CD4-positive, alpha-beta T cell (primary cell): ENCODE results near the gene MAD2L2. TPM values are rescaled to one million over a fixed set of nuclear protein-coding genes. Genes with fewer than 3 reads are reported as not detected.
A peak's percentile ranks its signal among the peaks of the same experiment; 100 is the strongest.

ENCODE experiments used
- ATAC-seq: fragments of 200-7000 bp; cut with Tn5 transposase; one replicate; pipeline ENCODE4 v1.10.0; 2022; ENCODE audit warnings: mild to moderate bottlenecking; ENCODE audit not compliant: poor library complexity
- CTCF ChIA-PET: fragments of 350-600 bp; sonication (Branson Sonifier 250); formaldehyde crosslinking; loops from one replicate; lab custom pipeline; 2021; ENCODE audit warnings: antibody characterized with exemption, inconsistent platforms; lab: Charles Lee
- POLR2A ChIA-PET: fragments of 350-600 bp; sonication (Branson Sonifier 250); formaldehyde crosslinking; loops from one replicate; lab custom pipeline; 2021; ENCODE audit warnings: antibody characterized with exemption, inconsistent platforms; lab: Charles Lee
- DNase-seq, 14 experiments: peaks; one replicate each; pipeline ENCODE4 v3.0.0-alpha.2; 2013 to 2020; ENCODE audit warnings: mixed read lengths in 2 of 14
- H3K27ac ChIP-seq, 2 donors: one replicate each; pipeline versions ENCODE4 v1.5.1 to v1.7.0; 2013; ENCODE audit warnings: low read length in 2 of 2, low read depth in 1 of 2, mild to moderate bottlenecking in 1 of 2
- H3K27me3 ChIP-seq, 2 experiments: 1 replicate in 1 of 2; 2 replicates in 1 of 2; pipeline versions ENCODE4 v1.6.1 to v1.7.0; 2013; ENCODE audit warnings: low read length in 2 of 2, control low read depth in 1 of 2, mild to moderate bottlenecking in 1 of 2, moderate library complexity in 1 of 2; ENCODE audit not compliant: insufficient read depth in 2 of 2, control insufficient read depth in 1 of 2
- H3K36me3 ChIP-seq: one replicate; pipeline ENCODE4 v1.6.1; 2013; ENCODE audit warnings: low read length, control low read depth; ENCODE audit not compliant: insufficient read depth
- H3K4me1 ChIP-seq: one replicate; pipeline ENCODE4 v1.6.1; 2013; ENCODE audit warnings: low read length, control low read depth; ENCODE audit not compliant: insufficient read depth
- H3K4me3 ChIP-seq: one replicate; pipeline ENCODE4 v1.5.1; 2013; ENCODE audit warnings: mild to moderate bottlenecking, low read length, moderate library complexity
- H3K9me3 ChIP-seq, 2 experiments: 1 replicate in 1 of 2; 2 replicates in 1 of 2; pipeline versions ENCODE4 v1.6.1 to v1.7.0; 2013; ENCODE audit warnings: low read length in 2 of 2, mild to moderate bottlenecking in 2 of 2, control low read depth in 1 of 2, moderate library complexity in 1 of 2; ENCODE audit not compliant: control insufficient read depth in 1 of 2, insufficient read depth in 1 of 2
- H3K27ac Mint-ChIP-seq: one replicate; pipeline ENCODE4 v1.8.0; 2020; ENCODE audit warnings: mixed read lengths
- H3K27me3 Mint-ChIP-seq: one replicate; pipeline ENCODE4 v1.8.0; 2021; ENCODE audit warnings: mixed read lengths
- H3K36me3 Mint-ChIP-seq: one replicate; pipeline ENCODE4 v1.8.0; 2021; ENCODE audit warnings: low read depth, mixed read lengths
- H3K4me1 Mint-ChIP-seq: one replicate; pipeline ENCODE4 v1.8.0; 2021; ENCODE audit warnings: low read depth, mixed read lengths
- H3K4me3 Mint-ChIP-seq: one replicate; pipeline ENCODE4 v1.8.0; 2020; ENCODE audit warnings: mild to moderate bottlenecking, mixed read lengths
- H3K9me3 Mint-ChIP-seq: one replicate; pipeline ENCODE4 v1.8.0; 2020; ENCODE audit warnings: mixed read lengths
- intact Hi-C, 2 experiments: fragments of 100-400 bp; cut with DNase I in 1 of 2; cut with micrococcal nuclease in 1 of 2; formaldehyde crosslinking; loops; one replicate each; pipeline versions ENCODE4 v1.15.1 to v1.9.0; 2023 to 2025; cut with DNase I, micrococcal nuclease
- total RNA-seq, 174 experiments: library from RNA in 2 of 174; stranded (reverse) in 2 of 174; gene quantifications; one replicate each; pipeline ENCODE4 v1.2.3 and lab custom pipeline; 2021 to 2026
- TF ChIP-seq, protein P1 (sequence below): fragments of 200-600 bp; IDR thresholded peaks from one replicate; pipeline ENCODE4 v1.8.0; 2022; ENCODE audit warnings: antibody characterized with exemption, mild to moderate bottlenecking

MAD2L2 gene
- total RNA-seq, 2 experiments from 2014 or later: 24.6 to 28.3 TPM

DNA sequence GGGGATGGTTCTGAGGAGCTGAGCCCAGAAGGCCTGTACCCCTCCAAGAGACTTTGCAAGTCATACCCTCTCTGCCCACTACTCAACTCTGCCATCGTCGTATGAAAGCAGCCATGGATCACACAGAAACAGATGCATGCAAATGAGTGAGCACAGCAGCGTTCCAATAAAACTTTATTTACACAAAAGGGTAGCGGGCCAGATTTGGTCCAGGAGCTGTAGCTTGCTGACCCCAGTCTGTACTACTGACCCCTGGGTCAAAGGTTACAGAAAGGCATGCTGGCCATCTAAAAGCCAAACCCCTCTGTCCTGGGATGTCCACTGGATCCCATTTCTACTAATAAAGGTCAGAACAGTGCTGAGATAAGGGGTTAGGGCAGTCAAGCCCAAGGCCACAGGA is 46.2 kb upstream of the MAD2L2 start:
- H3K4me1 Mint-ChIP-seq: peaks cover 41% of the 10 kb centered on the region
- peaks cover 50% of the 10 kb centered on the region for H3K4me1 ChIP-seq
- CTCF ChIA-PET: no interaction called here

DNA sequence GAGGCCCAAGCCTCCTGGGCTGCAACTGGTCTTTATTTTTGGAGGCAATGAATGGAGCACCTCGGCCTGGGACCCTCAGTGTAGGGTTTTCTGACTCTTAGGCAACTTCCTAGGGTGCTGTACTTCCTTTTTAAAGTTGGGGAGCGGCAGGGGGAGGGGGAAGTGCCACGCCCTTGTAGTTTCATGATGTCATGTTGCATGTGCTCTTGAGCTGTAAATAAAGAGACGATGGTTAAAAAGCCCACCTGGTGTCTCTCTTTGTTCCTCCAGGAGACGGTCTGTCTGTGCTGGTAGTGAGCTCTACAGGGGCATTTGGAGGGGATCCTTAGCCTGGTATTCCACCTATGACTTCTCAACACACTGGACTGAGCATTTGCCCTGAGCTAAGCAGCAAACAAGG is 44.7 kb upstream of the MAD2L2 start:
- peak in 2 of 14 experiments; percentile 45 to 47 for DNase-seq
- H3K27me3 Mint-ChIP-seq: no peaks in the 10 kb centered on the region
- H3K27me3 ChIP-seq: no peaks in the 10 kb centered on the region
- intact Hi-C loops: no loop called here
- no peaks in the 10 kb centered on the region for H3K36me3 Mint-ChIP-seq
- no peaks in the 10 kb centered on the region for H3K9me3 ChIP-seq
- H3K27ac Mint-ChIP-seq: no peak overlapping the region
- H3K4me1 Mint-ChIP-seq: peaks cover 26% of the 10 kb centered on the region
- ChIA-PET CTCF (interaction anchor here (1.0 kb wide), 1 partner anchor 70 kb away, joined by 3 read pairs; no protein-coding TSS in a partner anchor), POLR2A (interaction anchor here (1.2 to 1.3 kb wide), 2 partner anchors 11 to 182 kb away, joined by 3 to 5 read pairs; no protein-coding TSS in a partner anchor)
- no peaks in the 10 kb centered on the region for H3K36me3 ChIP-seq
- no peaks in the 10 kb centered on the region for H3K9me3 Mint-ChIP-seq
- ATAC-seq: no peak
- H3K4me3 ChIP-seq: no peak overlapping the region
- H3K4me3 Mint-ChIP-seq: no peak overlapping the region
- no peak overlapping the region for H3K27ac ChIP-seq
- TF ChIP-seq, protein P1, sequence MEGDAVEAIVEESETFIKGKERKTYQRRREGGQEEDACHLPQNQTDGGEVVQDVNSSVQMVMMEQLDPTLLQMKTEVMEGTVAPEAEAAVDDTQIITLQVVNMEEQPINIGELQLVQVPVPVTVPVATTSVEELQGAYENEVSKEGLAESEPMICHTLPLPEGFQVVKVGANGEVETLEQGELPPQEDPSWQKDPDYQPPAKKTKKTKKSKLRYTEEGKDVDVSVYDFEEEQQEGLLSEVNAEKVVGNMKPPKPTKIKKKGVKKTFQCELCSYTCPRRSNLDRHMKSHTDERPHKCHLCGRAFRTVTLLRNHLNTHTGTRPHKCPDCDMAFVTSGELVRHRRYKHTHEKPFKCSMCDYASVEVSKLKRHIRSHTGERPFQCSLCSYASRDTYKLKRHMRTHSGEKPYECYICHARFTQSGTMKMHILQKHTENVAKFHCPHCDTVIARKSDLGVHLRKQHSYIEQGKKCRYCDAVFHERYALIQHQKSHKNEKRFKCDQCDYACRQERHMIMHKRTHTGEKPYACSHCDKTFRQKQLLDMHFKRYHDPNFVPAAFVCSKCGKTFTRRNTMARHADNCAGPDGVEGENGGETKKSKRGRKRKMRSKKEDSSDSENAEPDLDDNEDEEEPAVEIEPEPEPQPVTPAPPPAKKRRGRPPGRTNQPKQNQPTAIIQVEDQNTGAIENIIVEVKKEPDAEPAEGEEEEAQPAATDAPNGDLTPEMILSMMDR: no peak
- peaks cover 35% of the 10 kb centered on the region for H3K4me1 ChIP-seq

More for the DNA sequence above, 46.2 kb upstream of the MAD2L2 start:
- no peaks in the 10 kb centered on the region for H3K9me3 Mint-ChIP-seq
- POLR2A ChIA-PET: no interaction called here
- Histone ChIP-seq H3K36me3 (no peaks in the 10 kb centered on the region), H3K4me3 (no peak overlapping the region), H3K9me3 (no peaks in the 10 kb centered on the region), H3K27ac (no peak overlapping the region), H3K27me3 (no peaks in the 10 kb centered on the region)
- TF ChIP-seq, protein P1: no peak
- no peak overlapping the region for H3K27ac Mint-ChIP-seq
- no peaks in the 10 kb centered on the region for H3K36me3 Mint-ChIP-seq
- no peaks in the 10 kb centered on the region for H3K27me3 Mint-ChIP-seq
- H3K4me3 Mint-ChIP-seq: no peak overlapping the region
- intact Hi-C loops: no loop called here
- DNase-seq (no peak), ATAC-seq (no peak)

DNA sequence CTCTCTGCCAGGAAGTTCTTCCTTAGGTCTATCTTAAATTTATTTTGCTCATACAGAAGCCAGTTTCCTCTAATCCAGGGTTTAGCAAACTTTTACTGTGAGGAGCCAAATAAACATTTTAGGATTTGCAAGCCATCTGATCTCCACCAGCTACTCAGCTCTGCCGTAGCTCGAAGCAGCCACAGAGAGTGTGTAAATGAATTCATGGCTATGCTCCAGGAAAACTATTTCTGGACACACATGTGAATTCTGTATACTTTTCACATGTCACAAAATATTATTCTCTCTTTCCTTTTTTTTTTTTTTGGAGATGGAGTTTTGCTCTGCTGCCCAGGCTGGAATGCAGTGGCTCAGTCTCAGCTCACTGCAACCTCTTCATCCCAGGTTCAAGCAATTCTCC is 41.6 kb upstream of the MAD2L2 start:
- Mint-ChIP-seq H3K4me3 (no peak overlapping the region), H3K4me1 (peaks cover 26% of the 10 kb centered on the region), H3K27ac (no peak overlapping the region), H3K27me3 (no peaks in the 10 kb centered on the region), H3K36me3 (no peaks in the 10 kb centered on the region), H3K9me3 (no peaks in the 10 kb centered on the region)
- intact Hi-C loops: no loop called here
- POLR2A ChIA-PET: no interaction called here
- H3K4me1 ChIP-seq: peaks cover 32% of the 10 kb centered on the region
- no peaks in the 10 kb centered on the region for H3K27me3 ChIP-seq
- DNase-seq: no peak
- H3K4me3 ChIP-seq: no peak overlapping the region
- no peaks in the 10 kb centered on the region for H3K36me3 ChIP-seq
- no peak overlapping the region for H3K27ac ChIP-seq
- no peak for ATAC-seq
- TF ChIP-seq, protein P1: no peak
- H3K9me3 ChIP-seq: no peaks in the 10 kb centered on the region
- CTCF ChIA-PET: interaction anchor here (1.2 to 1.6 kb wide), 2 partner anchors 59 to 72 kb away, joined by 3 to 4 read pairs; partner anchors contain the start of gene FBXO6
